Esophagus muscularis mucosa (tissue), 4 donors: ENCODE data around the gene TBC1D22A.

Experiments
- CTCF ChIP-seq, 3 experiments: fragments of 200-600 bp in 2 of 3; fragments of 450-650 bp in 1 of 3; sonication (generic) in 2 of 3; IDR thresholded peaks; one replicate each; pipeline ENCODE4 v1.5.1; 2017 to 2019; ENCODE audit warnings: antibody characterized with exemption in 3 of 3, mild to moderate bottlenecking in 2 of 3, moderate library complexity in 1 of 3
- EP300 ChIP-seq: sonication (generic); formaldehyde crosslinking; IDR thresholded peaks from one replicate; pipeline ENCODE4 v1.6.1; 2017; ENCODE audit warnings: antibody characterized with exemption
- POLR2AphosphoS5 ChIP-seq, 2 donors: sonication (generic); formaldehyde crosslinking; IDR thresholded peaks; one replicate each; pipeline ENCODE4 v1.6.1; 2017; ENCODE audit warnings: antibody characterized with exemption in 2 of 2

GRCh38 chr22:47042116-47042825 is 279.8 kb downstream of the TBC1D22A start:
- no peak for TF ChIP-seq POLR2AphosphoS5 (IDR thresholded peaks at IDR 0.05)
- no peak for TF ChIP-seq CTCF (IDR thresholded peaks at IDR 0.05)
- no peak for TF ChIP-seq EP300
